NCI-H2196 treated with DMSO at 0.1 percent for 48 hours (cell line): ENCODE data around the gene SLC4A3.

ENCODE experiments used
- DNase-seq: peaks from one replicate; lab custom pipeline; 2025; ENCODE audit not compliant: unreplicated experiment; lab: John Stamatoyannopoulos, UW

The SLC4A3 gene

GRCh38 chr2:219613461-219614070, 13.9 kb upstream of the SLC4A3 start:
- no peak for DNase-seq

- no peak for DNase-seq
These were observed 13.2 kb upstream of the SLC4A3 start for GRCh38 chr2:219614076-219614860.

GRCh38 chr2:219615036-219615435, 12.4 kb upstream of the SLC4A3 start:
- no peak for DNase-seq

- no peak for DNase-seq
These were observed 11.5 kb upstream of the SLC4A3 start for GRCh38 chr2:219615894-219616293.

- no peak for DNase-seq
These were observed 10.9 kb upstream of the SLC4A3 start for GRCh38 chr2:219616550-219616949.

GRCh38 chr2:219618733-219619122, 8.7 kb upstream of the SLC4A3 start:
- no peak for DNase-seq

- DNase-seq: no peak
These were observed 8.2 kb upstream of the SLC4A3 start for GRCh38 chr2:219619235-219619634.

GRCh38 chr2:219620546-219620945, 6.9 kb upstream of the SLC4A3 start:
- no peak for DNase-seq

- no peak for DNase-seq
These were observed 5.5 kb upstream of the SLC4A3 start for GRCh38 chr2:219621935-219622334.

- DNase-seq: no peak
These were observed 5.0 kb upstream of the SLC4A3 start for GRCh38 chr2:219622472-219622871.

GRCh38 chr2:219624565-219624964, 2.9 kb upstream of the SLC4A3 start:
- no peak for DNase-seq

GRCh38 chr2:219625179-219625578, 2.3 kb upstream of the SLC4A3 start:
- no peak for DNase-seq

- no peak for DNase-seq
These were observed 890 bp upstream of the SLC4A3 start for GRCh38 chr2:219626540-219626939.

- no peak for DNase-seq
These were observed 980 bp downstream of the SLC4A3 start for GRCh38 chr2:219628235-219628985.

GRCh38 chr2:219628986-219629901, 1.8 kb downstream of the SLC4A3 start:
- DNase-seq: no peak

- DNase-seq: no peak
These were observed 2.7 kb downstream of the SLC4A3 start for GRCh38 chr2:219629976-219630695.

- DNase-seq: no peak
These were observed 3.5 kb downstream of the SLC4A3 start for GRCh38 chr2:219630770-219631405.

GRCh38 chr2:219631406-219631891, 4.0 kb downstream of the SLC4A3 start:
- DNase-seq: no peak

- no peak for DNase-seq
These were observed 4.7 kb downstream of the SLC4A3 start for GRCh38 chr2:219631904-219632759.
